Kidney epithelial cell (primary cell): ENCODE measurements around the gene ADAMTS16. TPM values are rescaled to one million over a fixed set of nuclear protein-coding genes. Genes with fewer than 3 reads are reported as not detected.
A peak's percentile ranks its signal among the peaks of the same experiment; 100 is the strongest.

Experiments
- DNase-seq: peaks from one replicate; pipeline ENCODE4 v3.0.0-alpha.2; 2010; ENCODE audit warnings: low read depth
- H3K27me3 ChIP-seq: 2 replicates; pipeline ENCODE4 v1.6.0; 2011; ENCODE audit warnings: low read length; ENCODE audit not compliant: control insufficient read depth, insufficient read depth
- H3K36me3 ChIP-seq: 2 replicates; pipeline ENCODE4 v1.5.1; 2011; ENCODE audit warnings: low read length; ENCODE audit not compliant: control insufficient read depth, insufficient read depth
- H3K4me3 ChIP-seq: 2 replicates; pipeline ENCODE4 v1.5.1; 2011; ENCODE audit warnings: low read depth, mild to moderate bottlenecking, control low read depth, low read length
- CTCF ChIP-seq: IDR thresholded peaks from 2 replicates; pipeline ENCODE4 v1.5.1; 2011; ENCODE audit warnings: mild to moderate bottlenecking, moderate library complexity, low read length, control low read depth, inconsistent platforms; ENCODE audit not compliant: insufficient read depth, poor library complexity, severe bottlenecking
- total RNA-seq: library from RNA; depleted of rRNA; stranded (reverse); fragments of >200 nt; gene quantifications from 2 replicates; pipeline ENCODE4 v1.2.3, GENCODE V29; 2015

ADAMTS16 gene
- total RNA-seq, 1 donor from 2014 or later: 1.8 TPM

GRCh38 chr5:5331848-5332247 is 191.7 kb downstream of the ADAMTS16 start:
- TF ChIP-seq CTCF: no peak
- DNase-seq: no peak
- H3K4me3 ChIP-seq: no peak overlapping the region

GRCh38 chr5:5332287-5332686 is 192.2 kb downstream of the ADAMTS16 start:
- Histone ChIP-seq H3K4me3 (no peak overlapping the region), H3K27me3 (no peaks in the 10 kb centered on the region), H3K36me3 (no peaks in the 10 kb centered on the region)
- no peak for TF ChIP-seq CTCF
- DNase-seq: no peak

More at GRCh38 chr5:5331848-5332247, 191.7 kb downstream of the ADAMTS16 start:
- Histone ChIP-seq H3K36me3 (no peaks in the 10 kb centered on the region), H3K27me3 (no peaks in the 10 kb centered on the region)

- Histone ChIP-seq H3K36me3 (no peaks in the 10 kb centered on the region), H3K27me3 (no peaks in the 10 kb centered on the region), H3K4me3 (no peak overlapping the region)
- no peak for TF ChIP-seq CTCF
- no peak for DNase-seq
These were observed 195.0 kb downstream of the ADAMTS16 start for GRCh38 chr5:5335107-5335506.

GRCh38 chr5:5335700-5336264 is 195.7 kb downstream of the ADAMTS16 start:
- peak; percentile 94 for DNase-seq
- no peak for TF ChIP-seq CTCF
- H3K4me3 ChIP-seq: no peak overlapping the region
- no peaks in the 10 kb centered on the region for H3K27me3 ChIP-seq
- H3K36me3 ChIP-seq: no peaks in the 10 kb centered on the region

- TF ChIP-seq CTCF: no peak
- no peak for DNase-seq
- H3K4me3 ChIP-seq: no peak overlapping the region
These were observed 199.1 kb downstream of the ADAMTS16 start for GRCh38 chr5:5339257-5339656.

GRCh38 chr5:5340206-5340729 is 200.1 kb downstream of the ADAMTS16 start:
- peak; percentile 86 for DNase-seq
- TF ChIP-seq CTCF: peak; percentile 75
- Histone ChIP-seq H3K4me3 (no peak overlapping the region), H3K36me3 (no peaks in the 10 kb centered on the region), H3K27me3 (no peaks in the 10 kb centered on the region)

More at GRCh38 chr5:5339257-5339656, 199.1 kb downstream of the ADAMTS16 start:
- no peaks in the 10 kb centered on the region for H3K36me3 ChIP-seq
- H3K27me3 ChIP-seq: no peaks in the 10 kb centered on the region
